ENCODE data around the gene ZDHHC24. TPM values are rescaled to one million over a fixed set of nuclear protein-coding genes. Genes with fewer than 3 reads are reported as not detected.

ZDHHC24 gene
- total RNA-seq, 2 donors from 2014 or later: 10.9 to 16.5 TPM

- Histone ChIP-seq H3K27ac (no peak overlapping the region), H3K4me3 (no peak overlapping the region), H3K36me3 (peaks cover 9% of the 10 kb centered on the region), H3K9me3 (no peaks in the 10 kb centered on the region), H3K4me1 (peaks cover 0 to 19% of the 10 kb centered on the region in 2 donors), H3K27me3 (no peaks in the 10 kb centered on the region)
- no peak for TF ChIP-seq CTCF (IDR thresholded peaks at IDR 0.05)
- no peak for DNase-seq (ENCODE audit: low spot score)
Observed at GRCh38 chr11:66563832-66564231, 18.0 kb upstream of the ZDHHC24 start.

DNA sequence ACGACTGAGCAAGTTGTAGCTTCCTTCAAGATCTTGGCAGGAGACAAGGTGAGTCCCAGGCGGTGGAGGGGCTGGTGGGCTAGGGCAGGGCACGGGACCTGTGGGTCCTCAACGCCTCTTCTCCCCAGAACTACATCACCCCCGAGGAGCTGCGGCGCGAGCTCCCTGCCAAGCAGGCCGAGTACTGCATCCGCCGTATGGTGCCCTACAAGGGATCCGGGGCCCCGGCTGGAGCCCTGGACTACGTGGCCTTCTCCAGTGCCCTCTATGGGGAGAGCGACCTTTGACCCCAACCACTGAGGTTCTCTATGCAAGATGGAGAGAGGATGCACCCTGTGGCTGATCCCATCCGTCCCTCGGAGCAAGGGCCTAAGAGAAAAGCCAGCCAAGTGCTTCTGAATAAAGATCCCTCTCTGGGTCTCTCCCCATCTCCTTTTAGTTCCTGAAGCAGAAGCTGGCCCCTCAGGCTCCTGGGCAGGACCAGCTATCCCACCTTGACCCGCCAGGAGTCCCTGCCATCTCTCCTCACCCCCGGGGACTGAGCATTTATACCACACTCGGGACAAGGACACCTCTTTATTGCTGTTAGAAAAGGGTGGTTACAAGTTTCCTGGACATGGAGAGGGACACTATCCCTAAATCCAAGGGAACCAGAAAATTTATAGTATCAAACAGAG is 17.2 kb upstream of the ZDHHC24 start:
- Histone ChIP-seq H3K27me3 (no peaks in the 10 kb centered on the region), H3K27ac (no peak overlapping the region), H3K36me3 (peaks cover 9% of the 10 kb centered on the region), H3K4me1 (peaks cover 0 to 17% of the 10 kb centered on the region in 2 donors), H3K9me3 (no peaks in the 10 kb centered on the region), H3K4me3 (no peak overlapping the region)
- no peak for DNase-seq (ENCODE audit: low spot score)
- TF ChIP-seq CTCF (IDR thresholded peaks at IDR 0.05): no peak

DNA sequence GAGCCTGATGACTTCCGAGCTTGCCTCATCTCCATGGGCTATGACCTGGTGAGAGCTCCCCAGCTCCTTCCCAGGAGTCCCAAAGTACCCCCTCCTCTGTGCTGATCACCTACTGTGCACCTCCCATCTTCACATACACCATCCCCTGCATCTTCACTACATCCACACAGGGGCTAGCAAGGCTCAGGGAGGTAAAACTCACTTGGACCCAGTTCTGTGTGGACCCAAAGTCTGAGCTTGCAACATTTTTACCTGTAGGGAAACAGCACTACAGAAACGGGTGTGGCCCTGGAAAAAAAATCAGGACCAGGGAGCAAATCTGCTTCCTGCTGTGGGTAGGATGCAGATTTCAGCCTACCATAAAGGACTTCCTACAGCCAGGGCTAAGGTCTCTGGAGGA is 16.4 kb upstream of the ZDHHC24 start:
- H3K4me3 ChIP-seq: no peak overlapping the region
- H3K9me3 ChIP-seq: no peaks in the 10 kb centered on the region
- peaks cover 9% of the 10 kb centered on the region for H3K36me3 ChIP-seq

DNA sequence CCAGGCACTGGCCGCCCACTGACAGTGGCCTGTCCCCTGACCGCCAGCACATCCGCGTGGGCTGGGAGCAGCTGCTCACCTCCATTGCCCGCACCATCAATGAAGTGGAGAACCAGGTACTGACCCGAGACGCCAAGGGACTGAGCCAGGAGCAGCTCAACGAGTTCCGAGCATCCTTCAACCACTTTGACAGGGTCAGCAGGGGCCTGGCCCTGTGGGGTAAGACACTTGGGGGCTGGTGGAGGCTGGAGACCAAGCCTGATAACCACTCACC is 16.1 kb upstream of the ZDHHC24 start:
- TF ChIP-seq CTCF (IDR thresholded peaks at IDR 0.05): no peak
- Histone ChIP-seq H3K36me3 (peaks cover 9% of the 10 kb centered on the region), H3K4me3 (no peak overlapping the region), H3K9me3 (no peaks in the 10 kb centered on the region), H3K27ac (no peak overlapping the region), H3K27me3 (no peaks in the 10 kb centered on the region), H3K4me1 (peaks cover 0 to 9% of the 10 kb centered on the region in 2 donors)
- no peak for DNase-seq (ENCODE audit: low spot score)

More for the DNA sequence above, 16.4 kb upstream of the ZDHHC24 start:
- H3K27me3 ChIP-seq: no peaks in the 10 kb centered on the region
- no peak for TF ChIP-seq CTCF (IDR thresholded peaks at IDR 0.05)
- H3K4me1 ChIP-seq: peaks cover 0 to 10% of the 10 kb centered on the region in 2 donors
- H3K27ac ChIP-seq: no peak overlapping the region
- no peak for DNase-seq (ENCODE audit: low spot score)

GRCh38 chr11:66561178-66561974 is 15.5 kb upstream of the ZDHHC24 start:
- no peak overlapping the region for H3K27ac ChIP-seq
- no peak for DNase-seq (ENCODE audit: low spot score)
- no peaks in the 10 kb centered on the region for H3K9me3 ChIP-seq
- H3K4me1 ChIP-seq: peaks cover 0 to 9% of the 10 kb centered on the region in 2 donors
- H3K27me3 ChIP-seq: no peaks in the 10 kb centered on the region
- H3K36me3 ChIP-seq: peaks cover 9% of the 10 kb centered on the region
- no peak for TF ChIP-seq CTCF (IDR thresholded peaks at IDR 0.05)
- H3K4me3 ChIP-seq: no peak overlapping the region
